OCI-LY3 (cell line): Measurements from ENCODE around the gene ISOC1.

Experiments
- H2AFZ ChIP-seq: fragments of 200-600, 300-600 bp; shearing (Covaris generic); 2 replicates; pipeline ENCODE4 v1.6.0; 2014; ENCODE audit warnings: antibody characterized with exemption, low read depth, low read length
- H3K27ac ChIP-seq: fragments of 200-600, 300-600 bp; sonication (generic); 2 replicates; pipeline ENCODE4 v1.5.1; 2014; ENCODE audit warnings: mild to moderate bottlenecking, low read length, moderate library complexity, mixed read lengths
- H3K27me3 ChIP-seq: fragments of 200-600, 300-600 bp; sonication (generic); 2 replicates; pipeline ENCODE4 v1.6.1; 2014; ENCODE audit warnings: low read depth, low read length, mixed read lengths
- H3K36me3 ChIP-seq: fragments of 200-600, 300-600 bp; sonication (generic); replicated peaks from 2 replicates; pipeline ENCODE3; 2014; ENCODE audit warnings: low read depth, low read length, mixed read lengths
- H3K4me1 ChIP-seq: fragments of 300-600, 200-600 bp; sonication (generic); 2 replicates; pipeline ENCODE4 v1.6.1; 2014; ENCODE audit warnings: low read length, mixed read lengths
- H3K4me2 ChIP-seq: fragments of 200-600, 300-600 bp; sonication (generic); 2 replicates; pipeline ENCODE4 v1.6.1; 2014; ENCODE audit warnings: low read length, mixed read lengths
- H3K4me3 ChIP-seq: fragments of 300-600, 200-600 bp; sonication (generic); 2 replicates; pipeline ENCODE4 v1.5.1; 2014; ENCODE audit warnings: antibody characterized with exemption, mild to moderate bottlenecking, low read length, moderate library complexity
- H3K79me2 ChIP-seq: fragments of 300-600, 200-600 bp; shearing (Covaris generic); 2 replicates; pipeline ENCODE4 v1.6.1; 2014; ENCODE audit warnings: mild to moderate bottlenecking, low read length, mixed read lengths
- H3K9ac ChIP-seq: fragments of 300-600, 200-600 bp; shearing (Covaris generic); 2 replicates; pipeline ENCODE4 v1.6.0; 2014; ENCODE audit warnings: mild to moderate bottlenecking, low read length, moderate library complexity
- H3K9me3 ChIP-seq: fragments of 200-600, 300-600 bp; shearing (Covaris generic); 2 replicates; pipeline ENCODE4 v1.6.1; 2014; ENCODE audit warnings: low read length, mixed read lengths; ENCODE audit not compliant: insufficient read depth
- H4K20me1 ChIP-seq: fragments of 200-600, 300-600 bp; sonication (generic); 2 replicates; pipeline ENCODE4 v1.6.1; 2016; ENCODE audit warnings: low read length, mixed read lengths; ENCODE audit not compliant: insufficient read depth
- EZH2phosphoT487 ChIP-seq: fragments of 200-600 bp; shearing (Covaris generic); IDR thresholded peaks from 2 replicates; pipeline ENCODE4 v1.6.1; 2018; ENCODE audit warnings: antibody characterized with exemption, mixed run types, low read depth
- TF ChIP-seq, protein P1 (sequence below): fragments of 200-600, 300-600 bp; sonication (generic); IDR thresholded peaks from 2 replicates; pipeline ENCODE4 v1.5.1; 2014; ENCODE audit warnings: antibody characterized with exemption, low read length, low read depth

Gene ISOC1

DNA sequence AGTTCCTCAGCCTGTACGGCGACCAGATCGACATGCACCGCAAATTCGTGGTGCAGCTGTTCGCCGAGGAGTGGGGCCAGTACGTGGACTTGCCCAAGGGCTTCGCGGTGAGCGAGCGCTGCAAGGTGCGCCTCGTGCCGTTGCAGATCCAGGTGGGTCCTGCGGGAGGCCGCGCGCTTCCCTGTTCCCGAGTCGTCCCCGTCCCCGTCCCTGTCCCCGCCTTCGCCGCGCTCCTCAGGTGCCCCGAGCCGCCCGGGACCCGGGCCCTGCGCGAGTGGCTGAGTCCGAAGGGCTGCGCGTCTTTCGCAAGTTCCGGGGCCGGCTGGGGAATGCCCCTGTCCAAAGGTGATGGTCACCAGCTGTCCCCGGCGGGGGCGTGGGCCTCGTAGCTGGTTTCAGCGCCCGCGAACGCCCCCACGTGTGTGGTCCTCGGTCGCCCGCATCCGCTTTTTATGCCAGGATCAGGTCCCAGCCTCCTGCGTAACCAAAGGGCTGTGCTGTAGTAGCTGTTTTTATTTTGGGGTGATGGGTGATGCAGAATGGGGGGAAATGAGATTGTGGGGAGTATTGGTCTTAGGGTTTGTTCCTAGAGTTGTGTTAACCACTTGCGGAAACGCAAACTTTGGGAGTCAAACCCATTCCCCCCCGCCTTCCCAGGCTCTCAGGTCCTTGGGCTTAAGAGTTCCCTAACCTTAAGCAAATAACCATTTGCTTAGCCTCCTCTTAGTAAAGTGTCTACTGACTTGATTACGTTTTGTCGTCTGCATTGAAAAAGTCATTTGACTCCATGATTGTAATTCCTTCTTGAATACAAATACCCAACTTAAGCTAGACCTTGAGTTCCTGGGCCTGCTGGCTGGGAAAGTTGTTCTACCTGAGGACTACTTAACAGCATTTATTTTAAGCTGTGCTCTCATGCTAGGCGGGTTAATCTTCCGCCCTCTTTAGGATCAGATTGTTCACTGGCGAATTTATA lies 663 bp downstream of the ISOC1 start:
- TF ChIP-seq EZH2phosphoT487 = no peak
- TF ChIP-seq, protein P1, sequence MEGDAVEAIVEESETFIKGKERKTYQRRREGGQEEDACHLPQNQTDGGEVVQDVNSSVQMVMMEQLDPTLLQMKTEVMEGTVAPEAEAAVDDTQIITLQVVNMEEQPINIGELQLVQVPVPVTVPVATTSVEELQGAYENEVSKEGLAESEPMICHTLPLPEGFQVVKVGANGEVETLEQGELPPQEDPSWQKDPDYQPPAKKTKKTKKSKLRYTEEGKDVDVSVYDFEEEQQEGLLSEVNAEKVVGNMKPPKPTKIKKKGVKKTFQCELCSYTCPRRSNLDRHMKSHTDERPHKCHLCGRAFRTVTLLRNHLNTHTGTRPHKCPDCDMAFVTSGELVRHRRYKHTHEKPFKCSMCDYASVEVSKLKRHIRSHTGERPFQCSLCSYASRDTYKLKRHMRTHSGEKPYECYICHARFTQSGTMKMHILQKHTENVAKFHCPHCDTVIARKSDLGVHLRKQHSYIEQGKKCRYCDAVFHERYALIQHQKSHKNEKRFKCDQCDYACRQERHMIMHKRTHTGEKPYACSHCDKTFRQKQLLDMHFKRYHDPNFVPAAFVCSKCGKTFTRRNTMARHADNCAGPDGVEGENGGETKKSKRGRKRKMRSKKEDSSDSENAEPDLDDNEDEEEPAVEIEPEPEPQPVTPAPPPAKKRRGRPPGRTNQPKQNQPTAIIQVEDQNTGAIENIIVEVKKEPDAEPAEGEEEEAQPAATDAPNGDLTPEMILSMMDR = peak; percentile 12
- Histone ChIP-seq H3K79me2 (peaks cover 27% of the 10 kb centered on the region), H3K27me3 (no peaks in the 10 kb centered on the region), H4K20me1 (no peaks in the 10 kb centered on the region), H2AFZ (peak overlapping the region; percentile 46; the same call in 1 of the 2 replicates), H3K36me3 (no peaks in the 10 kb centered on the region), H3K27ac (0 out of 2 replicates have a peak overlapping the region, but pooled peaks have one; percentile 34), H3K9me3 (no peaks in the 10 kb centered on the region), H3K9ac (peak overlapping the region; percentile 77), H3K4me2 (peak overlapping the region; percentile 95), H3K4me1 (peaks cover 8% of the 10 kb centered on the region), H3K4me3 (peak overlapping the region; percentile 98)

DNA sequence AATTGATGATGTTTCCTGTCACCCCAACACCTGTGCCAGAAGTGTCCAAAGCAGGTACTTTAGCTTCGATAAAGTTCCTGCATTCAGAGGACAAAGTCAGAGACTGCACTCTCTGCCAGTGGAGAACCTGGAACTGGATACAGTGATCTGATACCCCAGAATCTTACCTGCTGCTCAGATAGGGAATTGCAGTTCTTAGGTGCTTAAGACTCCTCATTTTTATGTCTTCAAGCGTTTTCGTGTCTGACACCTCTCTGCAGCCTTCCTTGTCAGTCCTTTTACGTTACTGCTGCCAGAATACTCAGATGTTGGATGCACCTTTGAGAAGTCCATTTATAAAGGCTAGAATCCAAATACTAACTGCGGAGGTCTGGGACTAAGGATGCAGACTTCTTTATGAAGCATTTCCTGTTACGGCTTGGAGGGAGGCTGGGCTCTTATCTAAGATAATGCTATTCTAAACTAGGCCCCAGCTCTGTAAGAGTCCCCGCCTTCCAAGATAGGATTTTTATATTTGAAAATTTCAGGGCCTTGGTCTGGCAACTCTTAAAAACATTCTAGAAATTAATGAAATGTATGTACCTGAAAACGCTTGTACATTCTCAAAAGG lies 1.9 kb downstream of the ISOC1 start:
- Histone ChIP-seq H2AFZ (no peak overlapping the region), H3K36me3 (no peaks in the 10 kb centered on the region)

DNA sequence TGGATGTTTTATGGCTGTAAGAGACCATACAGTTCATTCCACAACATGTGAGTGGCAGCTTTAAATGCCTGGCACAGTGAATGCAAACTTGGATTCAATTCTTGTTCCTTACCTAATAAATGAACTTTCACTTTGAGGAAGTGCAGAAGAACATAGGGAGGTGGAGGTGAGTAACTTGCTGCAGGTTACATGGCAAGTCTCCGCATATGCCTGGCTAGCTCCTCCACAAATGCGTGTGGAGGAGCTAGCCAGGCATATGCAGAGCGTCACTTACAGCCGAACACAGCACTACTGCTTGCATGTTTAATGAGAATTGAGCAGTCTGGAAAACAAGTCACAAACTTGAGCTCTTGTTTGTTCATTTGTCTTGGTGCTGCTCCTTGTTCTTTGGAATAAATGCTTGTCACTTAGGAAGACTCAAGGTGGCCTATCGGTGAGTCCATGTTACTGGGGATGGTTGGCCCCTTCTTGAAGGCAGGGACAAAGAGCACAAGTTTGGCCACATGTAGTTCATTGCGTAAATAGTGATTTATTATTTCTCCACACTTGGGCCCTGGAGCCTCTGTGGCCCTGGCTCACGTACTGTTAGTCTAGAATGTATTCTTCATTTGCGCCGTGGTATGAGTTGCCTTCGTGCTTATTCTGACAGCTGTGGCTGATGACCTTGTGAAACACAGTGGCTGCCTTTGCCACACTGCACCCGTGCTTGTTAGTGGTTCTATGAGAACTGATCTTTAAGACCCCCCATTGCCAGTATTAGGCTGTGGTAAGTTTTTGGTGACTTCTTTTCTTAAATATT lies 3.1 kb downstream of the ISOC1 start:
- no peaks in the 10 kb centered on the region for H3K36me3 ChIP-seq
- H2AFZ ChIP-seq = no peak overlapping the region
- no peaks in the 10 kb centered on the region for H4K20me1 ChIP-seq
- no peak for TF ChIP-seq EZH2phosphoT487
- TF ChIP-seq, protein P1 = no peak
- no peaks in the 10 kb centered on the region for H3K9me3 ChIP-seq
- H3K79me2 ChIP-seq = peaks cover 36% of the 10 kb centered on the region
- no peak overlapping the region for H3K4me2 ChIP-seq
- H3K4me3 ChIP-seq = no peak overlapping the region
- H3K9ac ChIP-seq = no peak overlapping the region
- peaks cover 8% of the 10 kb centered on the region for H3K4me1 ChIP-seq
- H3K27ac ChIP-seq = no peak overlapping the region
- H3K27me3 ChIP-seq = no peaks in the 10 kb centered on the region

More for the DNA sequence above, 1.9 kb downstream of the ISOC1 start:
- no peaks in the 10 kb centered on the region for H4K20me1 ChIP-seq
- H3K4me3 ChIP-seq = no peak overlapping the region
- peaks cover 8% of the 10 kb centered on the region for H3K4me1 ChIP-seq
- H3K9ac ChIP-seq = no peak overlapping the region
- no peak overlapping the region for H3K4me2 ChIP-seq
- no peaks in the 10 kb centered on the region for H3K9me3 ChIP-seq
- H3K27ac ChIP-seq = no peak overlapping the region
- H3K79me2 ChIP-seq = peaks cover 30% of the 10 kb centered on the region
- no peaks in the 10 kb centered on the region for H3K27me3 ChIP-seq
- TF ChIP-seq EZH2phosphoT487 = no peak
- TF ChIP-seq, protein P1 = no peak
